Thyroid gland (tissue), 4 donors: ENCODE results near the gene ZBTB25.

Source experiments
- POLR2A ChIP-seq, 2 donors: fragments of 450-650 bp; IDR thresholded peaks; one replicate each; pipeline ENCODE4 v1.6.1; 2017; ENCODE audit warnings: antibody characterized with exemption in 2 of 2, mild to moderate bottlenecking in 2 of 2, moderate library complexity in 1 of 2
- TF ChIP-seq, protein P1 (sequence below), 6 experiments: fragments of 200-600 bp in 3 of 6; fragments of 450-650 bp in 3 of 6; sonication (generic) in 3 of 6; IDR thresholded peaks; one replicate each; pipeline ENCODE4 v1.5.1; 2016 to 2019; ENCODE audit warnings: antibody characterized with exemption in 6 of 6, mild to moderate bottlenecking in 2 of 6, inconsistent platforms in 1 of 6, moderate library complexity in 1 of 6

DNA sequence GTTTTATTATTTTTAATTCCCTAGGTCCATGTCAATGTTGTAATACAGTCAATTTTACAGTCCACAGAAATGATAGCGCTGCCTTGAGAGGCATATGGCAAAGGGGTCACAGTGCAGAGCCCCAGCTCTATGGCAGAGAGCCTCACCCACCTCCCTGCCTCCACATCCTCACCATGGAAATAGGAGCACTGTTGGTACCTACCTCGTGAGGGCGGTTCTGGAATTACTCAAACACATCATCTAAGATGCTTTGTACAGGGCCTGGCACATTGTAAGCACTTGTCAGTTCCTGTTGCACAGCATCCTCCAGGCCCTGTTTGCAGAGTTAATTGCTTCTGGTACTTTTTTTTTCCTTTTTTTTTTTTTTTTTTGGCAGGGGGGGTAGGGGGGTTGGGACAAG lies 42.4 kb downstream of the ZBTB25 start:
- TF ChIP-seq, protein P1, sequence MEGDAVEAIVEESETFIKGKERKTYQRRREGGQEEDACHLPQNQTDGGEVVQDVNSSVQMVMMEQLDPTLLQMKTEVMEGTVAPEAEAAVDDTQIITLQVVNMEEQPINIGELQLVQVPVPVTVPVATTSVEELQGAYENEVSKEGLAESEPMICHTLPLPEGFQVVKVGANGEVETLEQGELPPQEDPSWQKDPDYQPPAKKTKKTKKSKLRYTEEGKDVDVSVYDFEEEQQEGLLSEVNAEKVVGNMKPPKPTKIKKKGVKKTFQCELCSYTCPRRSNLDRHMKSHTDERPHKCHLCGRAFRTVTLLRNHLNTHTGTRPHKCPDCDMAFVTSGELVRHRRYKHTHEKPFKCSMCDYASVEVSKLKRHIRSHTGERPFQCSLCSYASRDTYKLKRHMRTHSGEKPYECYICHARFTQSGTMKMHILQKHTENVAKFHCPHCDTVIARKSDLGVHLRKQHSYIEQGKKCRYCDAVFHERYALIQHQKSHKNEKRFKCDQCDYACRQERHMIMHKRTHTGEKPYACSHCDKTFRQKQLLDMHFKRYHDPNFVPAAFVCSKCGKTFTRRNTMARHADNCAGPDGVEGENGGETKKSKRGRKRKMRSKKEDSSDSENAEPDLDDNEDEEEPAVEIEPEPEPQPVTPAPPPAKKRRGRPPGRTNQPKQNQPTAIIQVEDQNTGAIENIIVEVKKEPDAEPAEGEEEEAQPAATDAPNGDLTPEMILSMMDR (IDR thresholded peaks at IDR 0.05): no peak
- TF ChIP-seq POLR2A (IDR thresholded peaks at IDR 0.05): no peak
